Measurements from ENCODE around the gene AHCY. TPM values are rescaled to one million over a fixed set of nuclear protein-coding genes. Genes with fewer than 3 reads are reported as not detected.

AHCY gene
- total RNA-seq, 2 donors from 2014 or later = 271 to 350 TPM

- Mint-ChIP-seq H3K27me3 (ENCODE audit: insufficient read depth) (no peaks in the 10 kb centered on the region), H3K4me3 (no peak overlapping the region), H3K36me3 (ENCODE audit: low read depth) (peaks cover 94% of the 10 kb centered on the region), H3K27ac (no peak overlapping the region), H3K4me1 (no peaks in the 10 kb centered on the region), H3K9me3 (no peaks in the 10 kb centered on the region)
- no peak overlapping the region for H3K27ac ChIP-seq (ENCODE audit: low read depth, low read length)
- no peak for DNase-seq
- peaks cover 90% of the 10 kb centered on the region for H3K36me3 ChIP-seq (ENCODE audit: control insufficient read depth, insufficient read depth, low read length)
- 96% methylated on average over 2 to 3 of the region's 4 CpGs for WGBS, 2 experiments (ENCODE audit: insufficient coverage in 1 of 2, insufficient read length in 1 of 2)
- no peaks in the 10 kb centered on the region for H3K27me3 ChIP-seq (ENCODE audit: control insufficient read depth, insufficient read depth, low read length, poor library complexity, severe bottlenecking)
- no peaks in the 10 kb centered on the region for H3K9me3 ChIP-seq (ENCODE audit: control insufficient read depth, low read length)
- no peak overlapping the region for H3K4me3 ChIP-seq (ENCODE audit: low read length)
- no peaks in the 10 kb centered on the region for H3K4me1 ChIP-seq (ENCODE audit: control insufficient read depth, insufficient read depth, low read length)
- H3K9ac ChIP-seq (ENCODE audit: extremely low read depth, low read length, poor library complexity, severe bottlenecking) = no peak overlapping the region
- TF ChIP-seq, protein P1, sequence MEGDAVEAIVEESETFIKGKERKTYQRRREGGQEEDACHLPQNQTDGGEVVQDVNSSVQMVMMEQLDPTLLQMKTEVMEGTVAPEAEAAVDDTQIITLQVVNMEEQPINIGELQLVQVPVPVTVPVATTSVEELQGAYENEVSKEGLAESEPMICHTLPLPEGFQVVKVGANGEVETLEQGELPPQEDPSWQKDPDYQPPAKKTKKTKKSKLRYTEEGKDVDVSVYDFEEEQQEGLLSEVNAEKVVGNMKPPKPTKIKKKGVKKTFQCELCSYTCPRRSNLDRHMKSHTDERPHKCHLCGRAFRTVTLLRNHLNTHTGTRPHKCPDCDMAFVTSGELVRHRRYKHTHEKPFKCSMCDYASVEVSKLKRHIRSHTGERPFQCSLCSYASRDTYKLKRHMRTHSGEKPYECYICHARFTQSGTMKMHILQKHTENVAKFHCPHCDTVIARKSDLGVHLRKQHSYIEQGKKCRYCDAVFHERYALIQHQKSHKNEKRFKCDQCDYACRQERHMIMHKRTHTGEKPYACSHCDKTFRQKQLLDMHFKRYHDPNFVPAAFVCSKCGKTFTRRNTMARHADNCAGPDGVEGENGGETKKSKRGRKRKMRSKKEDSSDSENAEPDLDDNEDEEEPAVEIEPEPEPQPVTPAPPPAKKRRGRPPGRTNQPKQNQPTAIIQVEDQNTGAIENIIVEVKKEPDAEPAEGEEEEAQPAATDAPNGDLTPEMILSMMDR (conservative IDR thresholded peaks at IDR 0.05) = no peak
Observed at GRCh38 chr20:34282041-34282440, 21.1 kb downstream of the AHCY start.

DNA sequence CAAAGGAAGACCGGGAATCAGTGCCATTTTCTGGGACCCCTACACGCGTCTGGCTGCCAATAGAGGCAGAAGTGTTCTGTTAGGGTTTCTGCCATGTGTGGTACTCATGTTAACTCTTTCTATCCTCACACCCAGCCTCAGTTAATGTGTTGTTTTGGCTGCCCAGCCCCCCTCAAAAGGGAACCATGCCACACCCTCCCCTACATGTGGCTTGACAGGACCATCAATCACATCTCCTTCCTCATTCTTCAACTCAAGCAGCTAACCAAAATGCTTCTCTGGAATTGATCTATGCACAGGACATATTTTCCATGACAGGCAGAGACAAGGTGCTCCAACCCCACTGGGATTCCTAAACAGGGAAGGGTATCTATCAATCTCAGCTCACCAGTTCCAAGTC is 22.0 kb downstream of the AHCY start:
- no peak overlapping the region for H3K9ac ChIP-seq (ENCODE audit: extremely low read depth, low read length, poor library complexity, severe bottlenecking)
- no peaks in the 10 kb centered on the region for H3K27me3 Mint-ChIP-seq (ENCODE audit: insufficient read depth)
- H3K27ac ChIP-seq (ENCODE audit: low read depth, low read length) = no peak overlapping the region
- H3K36me3 Mint-ChIP-seq (ENCODE audit: low read depth) = peaks cover 95% of the 10 kb centered on the region
- H3K36me3 ChIP-seq (ENCODE audit: control insufficient read depth, insufficient read depth, low read length) = peaks cover 92% of the 10 kb centered on the region
- no peak overlapping the region for H3K4me3 Mint-ChIP-seq
- WGBS, 2 experiments (ENCODE audit: insufficient coverage in 1 of 2, insufficient read length in 1 of 2) = 97% methylated on average over 3 of the region's 3 CpGs; no CpG with 5 or more reads in 1 of the 2 experiments
- no peaks in the 10 kb centered on the region for H3K4me1 Mint-ChIP-seq
- TF ChIP-seq, protein P1 (conservative IDR thresholded peaks at IDR 0.05) = no peak
- no peaks in the 10 kb centered on the region for H3K9me3 Mint-ChIP-seq
- no peaks in the 10 kb centered on the region for H3K9me3 ChIP-seq (ENCODE audit: control insufficient read depth, low read length)
- no peaks in the 10 kb centered on the region for H3K4me1 ChIP-seq (ENCODE audit: control insufficient read depth, insufficient read depth, low read length)
- H3K27ac Mint-ChIP-seq = no peak overlapping the region
- no peak overlapping the region for H3K4me3 ChIP-seq (ENCODE audit: low read length)
- no peak for DNase-seq
- H3K27me3 ChIP-seq (ENCODE audit: control insufficient read depth, insufficient read depth, low read length, poor library complexity, severe bottlenecking) = no peaks in the 10 kb centered on the region

DNA sequence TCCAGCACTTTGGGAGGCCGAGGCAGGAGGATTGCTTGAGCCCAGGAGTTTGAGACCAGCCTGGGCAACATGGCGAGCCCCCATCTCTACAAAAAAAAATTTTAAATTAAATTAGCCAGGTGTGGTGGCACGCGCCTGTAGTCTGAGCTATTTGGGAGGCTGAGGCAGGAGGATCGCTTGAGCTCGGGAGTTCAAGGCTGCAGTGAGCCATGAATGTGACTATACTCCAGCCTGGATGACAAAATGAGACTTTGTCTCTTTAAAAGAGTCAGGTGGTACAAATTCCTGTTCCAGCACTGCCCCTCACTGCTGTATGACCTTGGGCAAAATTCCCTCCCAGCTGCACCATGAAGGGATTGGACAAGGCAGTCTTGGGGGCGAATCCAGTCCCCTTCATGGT is 28.5 kb downstream of the AHCY start:
- Histone ChIP-seq H3K9ac (ENCODE audit: extremely low read depth, low read length, poor library complexity, severe bottlenecking) (no peak overlapping the region), H3K27me3 (ENCODE audit: control insufficient read depth, insufficient read depth, low read length, poor library complexity, severe bottlenecking) (no peaks in the 10 kb centered on the region), H3K4me3 (ENCODE audit: low read length) (no peak overlapping the region), H3K9me3 (ENCODE audit: control insufficient read depth, low read length) (no peaks in the 10 kb centered on the region), H3K36me3 (ENCODE audit: control insufficient read depth, insufficient read depth, low read length) (peaks cover 72% of the 10 kb centered on the region), H3K4me1 (ENCODE audit: control insufficient read depth, insufficient read depth, low read length) (no peaks in the 10 kb centered on the region), H3K27ac (ENCODE audit: low read depth, low read length) (no peak overlapping the region)
- no peaks in the 10 kb centered on the region for H3K4me1 Mint-ChIP-seq
- peaks cover 81% of the 10 kb centered on the region for H3K36me3 Mint-ChIP-seq (ENCODE audit: low read depth)
- WGBS, 2 experiments (ENCODE audit: insufficient coverage in 1 of 2, insufficient read length in 1 of 2) = 96 to 100% methylated on average over 1 to 7 of the region's 7 CpGs
- no peak overlapping the region for H3K27ac Mint-ChIP-seq
- no peak overlapping the region for H3K4me3 Mint-ChIP-seq
- H3K27me3 Mint-ChIP-seq (ENCODE audit: insufficient read depth) = peaks cover 3% of the 10 kb centered on the region
- TF ChIP-seq, protein P1 (conservative IDR thresholded peaks at IDR 0.05) = no peak
- DNase-seq = no peak
- H3K9me3 Mint-ChIP-seq = no peaks in the 10 kb centered on the region

Measured in endodermal cell (in vitro differentiated cells).